HCT116 (cell line): Measurements from ENCODE around the gene HGFAC. TPM values are rescaled to one million over a fixed set of nuclear protein-coding genes. Genes with fewer than 3 reads are reported as not detected.

Experiments
- ATAC-seq: fragments of 200-7000 bp; cut with Tn5 transposase; 2 replicates; pipeline ENCODE4 v1.9.1; 2020; ENCODE audit warnings: mild to moderate bottlenecking, moderate library complexity
- BruUV-seq: library from RNA; stranded (reverse); fragments of 400-500 nt; replicated peaks from 2 replicates; lab custom pipeline; 2021; lab: Mats Ljungman, UMichigan
- CTCF ChIA-PET: fragments of 300-600 bp; sonication (Branson Sonifier 250); formaldehyde crosslinking; loops from one replicate; lab custom pipeline; 2021; ENCODE audit warnings: antibody characterized with exemption; lab: Charles Lee
- POLR2A ChIA-PET: fragments of 300-600, 350-600 bp; sonication (Branson Sonifier 250); formaldehyde crosslinking; loops from one replicate; lab custom pipeline; 2021; ENCODE audit warnings: antibody characterized with exemption; lab: Charles Lee
- RAD21 ChIA-PET, 2 experiments: fragments of 300-600 bp; sonication (Branson Sonifier 250); formaldehyde crosslinking; loops; one replicate each; lab custom pipeline; 2023; ENCODE audit warnings: low total read pairs in 2 of 2; ENCODE audit not compliant: uncharacterized antibody in 2 of 2, unreplicated experiment in 2 of 2, low non-redundant PET in 1 of 2; lab: Charles Lee
- DNase-seq: peaks from one replicate; pipeline ENCODE4 v3.0.0-alpha.2; 2010; ENCODE audit warnings: low read depth, low spot score
- H2AFZ ChIP-seq: fragments of 200-600 bp; shearing (Covaris generic), sonication (generic); 2 replicates; pipeline ENCODE4 v1.6.1; 2017; ENCODE audit warnings: low read depth, mixed run types, mixed read lengths, antibody characterized with exemption, low read length; ENCODE audit not compliant: poor library complexity, severe bottlenecking
- H3K27ac ChIP-seq: 2 replicates; pipeline ENCODE4 v1.5.1; 2012; ENCODE audit warnings: low read depth, low read length
- H3K27me3 ChIP-seq: fragments of 200-600 bp; sonication (generic); 2 replicates; pipeline ENCODE4 v1.6.1; 2016; ENCODE audit warnings: mixed run types, low read length, mixed read lengths; ENCODE audit not compliant: insufficient read depth
- H3K36me3 ChIP-seq, 2 experiments: fragments of 200-500 bp in 1 of 2; fragments of 200-600 bp in 1 of 2; sonication (Bioruptor generic) in 1 of 2; sonication (generic) in 1 of 2; 2 replicates each; pipeline versions ENCODE4 v1.5.1 to v1.6.1; 2014 to 2016; ENCODE audit warnings: low read length in 2 of 2, inconsistent platforms in 1 of 2, mixed read lengths in 1 of 2, mixed run types in 1 of 2; ENCODE audit not compliant: insufficient read depth in 2 of 2, control insufficient read depth in 1 of 2
- H3K4me1 ChIP-seq, 2 experiments: fragments of 200-600 bp in 1 of 2; sonication (generic) in 1 of 2; 2 replicates each; pipeline versions ENCODE4 v1.5.1 to v1.6.1; 2012 to 2017; ENCODE audit warnings: low read length in 2 of 2, inconsistent platforms in 1 of 2, mild to moderate bottlenecking in 1 of 2, mixed read lengths in 1 of 2, mixed run types in 1 of 2, moderate library complexity in 1 of 2; ENCODE audit not compliant: insufficient read depth in 2 of 2, control insufficient read depth in 1 of 2
- H3K4me2 ChIP-seq: fragments of 200-600 bp; sonication (generic); 2 replicates; pipeline ENCODE4 v1.6.1; 2017; ENCODE audit warnings: mixed run types, low read length, mixed read lengths
- H3K4me3 ChIP-seq, 2 experiments: fragments of 200-600 bp in 1 of 2; sonication (generic) in 1 of 2; replicated peaks in 1 of 2; 2 replicates each; pipeline ENCODE4 v1.5.1; 2011 to 2016; ENCODE audit warnings: low read length in 2 of 2, control low read depth in 1 of 2, low read depth in 1 of 2, mild to moderate bottlenecking in 1 of 2, mixed read lengths in 1 of 2, mixed run types in 1 of 2
- H3K79me2 ChIP-seq: fragments of 200-600 bp; sonication (generic); 2 replicates; pipeline ENCODE4 v1.6.1; 2017; ENCODE audit warnings: mild to moderate bottlenecking, mixed run types, low read length, moderate library complexity, mixed read lengths; ENCODE audit not compliant: insufficient read depth
- H3K9ac ChIP-seq: fragments of 200-600 bp; sonication (generic); 2 replicates; pipeline ENCODE4 v1.6.1; 2016; ENCODE audit warnings: low read length, mixed read lengths
- H3K9me2 ChIP-seq: fragments of 200-600 bp; sonication (generic), shearing (Covaris generic); 2 replicates; pipeline ENCODE4 v1.6.1; 2017; ENCODE audit warnings: mixed run types, mild to moderate bottlenecking, moderate library complexity; ENCODE audit not compliant: insufficient read depth
- H3K9me3 ChIP-seq, 2 experiments: fragments of 200-500 bp in 1 of 2; fragments of 200-600 bp in 1 of 2; sonication (Bioruptor generic) in 1 of 2; sonication (generic) in 1 of 2; 2 replicates each; pipeline ENCODE4 v1.6.1; 2014 to 2017; ENCODE audit warnings: low read length in 2 of 2, mixed read lengths in 2 of 2, inconsistent platforms in 1 of 2, low read depth in 1 of 2, mild to moderate bottlenecking in 1 of 2, mixed run types in 1 of 2, moderate library complexity in 1 of 2; ENCODE audit not compliant: control insufficient read depth in 1 of 2, insufficient read depth in 1 of 2
- H4K20me1 ChIP-seq: fragments of 200-600 bp; sonication (generic), shearing (Covaris generic); 2 replicates; pipeline ENCODE4 v1.6.1; 2017; ENCODE audit warnings: mixed run types, mild to moderate bottlenecking, moderate library complexity; ENCODE audit not compliant: insufficient read depth
- CEBPB ChIP-seq: IDR thresholded peaks from 2 replicates; pipeline ENCODE4 v1.6.1; 2012; ENCODE audit warnings: low read depth
- EGR1 ChIP-seq: IDR thresholded peaks from 2 replicates; pipeline ENCODE4 v1.6.1; 2012; ENCODE audit warnings: low read depth
- EZH2phosphoT487 ChIP-seq: fragments of 200-600 bp; IDR thresholded peaks from 2 replicates; pipeline ENCODE4 v1.6.1; 2018; ENCODE audit warnings: antibody characterized with exemption, borderline replicate concordance
- FOSL1 ChIP-seq: IDR thresholded peaks from 2 replicates; pipeline ENCODE4 v1.6.1; 2012; ENCODE audit warnings: low read depth
- JUND ChIP-seq: IDR thresholded peaks from 2 replicates; pipeline ENCODE4 v1.6.1; 2012
- POLR2A ChIP-seq: IDR thresholded peaks from 2 replicates; pipeline ENCODE4 v1.7.0; 2011; ENCODE audit warnings: borderline replicate concordance; ENCODE audit not compliant: insufficient read depth, insufficient read length; ENCODE audit errors: extremely low read depth
- POLR2AphosphoS5 ChIP-seq: IDR thresholded peaks from 2 replicates; pipeline ENCODE4 v1.6.1; 2011; ENCODE audit warnings: mild to moderate bottlenecking, low read depth, low read length, moderate library complexity
- RAD21 ChIP-seq: IDR thresholded peaks from 2 replicates; pipeline ENCODE4 v1.6.1; 2012; ENCODE audit warnings: low read depth, mild to moderate bottlenecking
- SP1 ChIP-seq: IDR thresholded peaks from 2 replicates; pipeline ENCODE4 v1.6.1; 2012; ENCODE audit warnings: low read depth
- SRF ChIP-seq: IDR thresholded peaks from 2 replicates; pipeline ENCODE4 v1.6.1; 2012; ENCODE audit warnings: low read depth
- TCF7L2 ChIP-seq: IDR thresholded peaks from 2 replicates; pipeline ENCODE4 v1.7.0; 2011; ENCODE audit warnings: borderline replicate concordance, inconsistent platforms; ENCODE audit not compliant: insufficient read depth, insufficient read length; ENCODE audit errors: extremely low read depth
- YY1 ChIP-seq: IDR thresholded peaks from 2 replicates; pipeline ENCODE4 v1.6.1; 2011; ENCODE audit warnings: low read length, low read depth, moderate library complexity, mild to moderate bottlenecking; ENCODE audit not compliant: insufficient replicate concordance; ENCODE audit errors: extremely low read depth
- ZFX ChIP-seq: fragments of 450-650 bp; IDR thresholded peaks from 2 replicates; pipeline ENCODE4 v1.6.1; 2017
- intact Hi-C: fragments of 100-400 bp; cut with micrococcal nuclease; formaldehyde crosslinking; loops from 2 replicates; pipeline ENCODE4 v1.10.0; 2022
- total RNA-seq: library from RNA; stranded (reverse); gene quantifications from one replicate; pipeline ENCODE4 v1.2.1, GENCODE V29; 2021; ENCODE audit not compliant: unreplicated experiment
- TF ChIP-seq, protein P1 (sequence below): IDR thresholded peaks from 2 replicates; pipeline ENCODE4 v1.6.1; 2012
- TF ChIP-seq, protein P2 (sequence below): IDR thresholded peaks from 2 replicates; pipeline ENCODE4 v1.6.1; 2012
- TF ChIP-seq, protein P3 (sequence below): IDR thresholded peaks from 2 replicates; pipeline ENCODE4 v1.6.1; 2012; ENCODE audit warnings: low read depth

The HGFAC gene
- total RNA-seq, 1 experiment from 2014 or later = 1.1 TPM

DNA sequence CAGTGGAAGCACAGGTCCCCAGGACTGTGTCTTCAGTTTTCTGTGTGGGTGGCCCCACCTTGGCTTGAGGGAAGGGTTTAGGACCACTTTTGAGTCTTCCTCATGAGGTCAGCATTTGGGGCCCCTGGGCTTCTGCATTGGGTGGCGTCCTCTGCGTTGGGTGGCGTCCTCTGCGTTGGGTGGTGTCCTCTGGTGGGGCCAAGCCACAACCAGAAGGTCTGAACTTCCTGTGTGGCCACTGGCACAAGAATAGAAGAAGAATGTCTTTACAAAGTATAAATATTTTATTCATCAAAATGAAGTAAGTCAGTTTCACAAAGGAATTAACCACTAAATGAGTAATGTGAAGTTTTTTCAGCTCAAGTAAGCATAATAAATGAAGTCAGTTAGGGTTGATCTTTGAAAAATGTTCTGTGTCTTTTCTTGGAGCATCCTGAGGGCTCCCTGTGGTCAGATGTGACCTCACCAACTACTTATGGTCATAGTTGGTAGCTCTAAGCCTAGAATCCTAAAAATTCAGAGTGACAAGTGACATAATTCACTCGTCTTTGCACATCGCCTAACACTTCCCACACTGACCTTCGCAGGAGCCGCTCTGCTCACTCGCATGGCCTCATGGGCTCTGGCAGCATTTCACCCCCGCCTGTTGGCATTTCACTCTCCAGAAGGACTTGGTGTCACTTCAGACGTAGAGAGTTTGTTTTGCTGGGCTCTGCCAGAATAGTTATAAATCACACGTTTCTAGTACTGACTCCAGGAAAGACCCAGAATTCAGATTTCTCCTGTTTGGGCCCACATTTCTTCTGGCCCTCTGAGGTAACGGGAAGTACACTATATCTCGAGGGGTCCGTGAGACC, 39.0 kb upstream of the HGFAC start:
- Histone ChIP-seq H3K9me2 (no peaks in the 10 kb centered on the region), H4K20me1 (no peaks in the 10 kb centered on the region), H3K79me2 (no peaks in the 10 kb centered on the region), H3K36me3 (no peaks in the 10 kb centered on the region), H3K9me3 (no peaks in the 10 kb centered on the region), H2AFZ (no peak overlapping the region), H3K4me2 (no peak overlapping the region), H3K27me3 (no peaks in the 10 kb centered on the region), H3K27ac (no peak overlapping the region), H3K4me1 (peaks cover 0 to 7% of the 10 kb centered on the region in 2 experiments; a peak in 2 of 4 replicates), H3K4me3 (no peak overlapping the region), H3K9ac (no peak overlapping the region)
- no peak for ATAC-seq
- ChIA-PET CTCF (no interaction called here), RAD21 (no interaction called here), POLR2A (no interaction called here)
- TF ChIP-seq SRF (no peak), EZH2phosphoT487 (no peak), CEBPB (no peak), ZFX (no peak), POLR2AphosphoS5 (no peak), FOSL1 (no peak), EGR1 (no peak), SP1 (no peak), TCF7L2 (no peak), YY1 (no peak), RAD21 (no peak), JUND (no peak), POLR2A (no peak)
- TF ChIP-seq, protein P1, sequence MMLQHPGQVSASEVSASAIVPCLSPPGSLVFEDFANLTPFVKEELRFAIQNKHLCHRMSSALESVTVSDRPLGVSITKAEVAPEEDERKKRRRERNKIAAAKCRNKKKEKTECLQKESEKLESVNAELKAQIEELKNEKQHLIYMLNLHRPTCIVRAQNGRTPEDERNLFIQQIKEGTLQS = no peak
- TF ChIP-seq, protein P2, sequence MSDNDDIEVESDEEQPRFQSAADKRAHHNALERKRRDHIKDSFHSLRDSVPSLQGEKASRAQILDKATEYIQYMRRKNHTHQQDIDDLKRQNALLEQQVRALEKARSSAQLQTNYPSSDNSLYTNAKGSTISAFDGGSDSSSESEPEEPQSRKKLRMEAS = no peak
- TF ChIP-seq, protein P3, sequence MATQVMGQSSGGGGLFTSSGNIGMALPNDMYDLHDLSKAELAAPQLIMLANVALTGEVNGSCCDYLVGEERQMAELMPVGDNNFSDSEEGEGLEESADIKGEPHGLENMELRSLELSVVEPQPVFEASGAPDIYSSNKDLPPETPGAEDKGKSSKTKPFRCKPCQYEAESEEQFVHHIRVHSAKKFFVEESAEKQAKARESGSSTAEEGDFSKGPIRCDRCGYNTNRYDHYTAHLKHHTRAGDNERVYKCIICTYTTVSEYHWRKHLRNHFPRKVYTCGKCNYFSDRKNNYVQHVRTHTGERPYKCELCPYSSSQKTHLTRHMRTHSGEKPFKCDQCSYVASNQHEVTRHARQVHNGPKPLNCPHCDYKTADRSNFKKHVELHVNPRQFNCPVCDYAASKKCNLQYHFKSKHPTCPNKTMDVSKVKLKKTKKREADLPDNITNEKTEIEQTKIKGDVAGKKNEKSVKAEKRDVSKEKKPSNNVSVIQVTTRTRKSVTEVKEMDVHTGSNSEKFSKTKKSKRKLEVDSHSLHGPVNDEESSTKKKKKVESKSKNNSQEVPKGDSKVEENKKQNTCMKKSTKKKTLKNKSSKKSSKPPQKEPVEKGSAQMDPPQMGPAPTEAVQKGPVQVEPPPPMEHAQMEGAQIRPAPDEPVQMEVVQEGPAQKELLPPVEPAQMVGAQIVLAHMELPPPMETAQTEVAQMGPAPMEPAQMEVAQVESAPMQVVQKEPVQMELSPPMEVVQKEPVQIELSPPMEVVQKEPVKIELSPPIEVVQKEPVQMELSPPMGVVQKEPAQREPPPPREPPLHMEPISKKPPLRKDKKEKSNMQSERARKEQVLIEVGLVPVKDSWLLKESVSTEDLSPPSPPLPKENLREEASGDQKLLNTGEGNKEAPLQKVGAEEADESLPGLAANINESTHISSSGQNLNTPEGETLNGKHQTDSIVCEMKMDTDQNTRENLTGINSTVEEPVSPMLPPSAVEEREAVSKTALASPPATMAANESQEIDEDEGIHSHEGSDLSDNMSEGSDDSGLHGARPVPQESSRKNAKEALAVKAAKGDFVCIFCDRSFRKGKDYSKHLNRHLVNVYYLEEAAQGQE = no peak
- no peak for DNase-seq
- intact Hi-C loops = no loop called here
- BruUV-seq = no TSS peak
